Measurements from ENCODE around the gene CBARP. TPM values are rescaled to one million over a fixed set of nuclear protein-coding genes. Genes with fewer than 3 reads are reported as not detected.
A peak's percentile ranks its signal among the peaks of the same experiment; 100 is the strongest.

The CBARP gene
- total and polyA plus RNA-seq, 2 of the 13 experiments (the other 11 are each of a cell fraction or from before 2014, with no cell fraction given), result 1.2 to 1.4 TPM

GRCh38 chr19:1244693-1245451 lies 7.1 kb upstream of the CBARP start (continued):
- TF ChIP-seq, protein P1, sequence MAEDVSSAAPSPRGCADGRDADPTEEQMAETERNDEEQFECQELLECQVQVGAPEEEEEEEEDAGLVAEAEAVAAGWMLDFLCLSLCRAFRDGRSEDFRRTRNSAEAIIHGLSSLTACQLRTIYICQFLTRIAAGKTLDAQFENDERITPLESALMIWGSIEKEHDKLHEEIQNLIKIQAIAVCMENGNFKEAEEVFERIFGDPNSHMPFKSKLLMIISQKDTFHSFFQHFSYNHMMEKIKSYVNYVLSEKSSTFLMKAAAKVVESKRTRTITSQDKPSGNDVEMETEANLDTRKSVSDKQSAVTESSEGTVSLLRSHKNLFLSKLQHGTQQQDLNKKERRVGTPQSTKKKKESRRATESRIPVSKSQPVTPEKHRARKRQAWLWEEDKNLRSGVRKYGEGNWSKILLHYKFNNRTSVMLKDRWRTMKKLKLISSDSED (CRISPR knock-in tag; IDR thresholded peaks at IDR 0.05), result no peak
- TF ChIP-seq POGZ (CRISPR knock-in tag; IDR thresholded peaks at IDR 0.05) (no peak; the same call in 1 of the 2 replicates), ZNF12 (CRISPR knock-in tag; IDR thresholded peaks at IDR 0.05) (no peak), HOXA7 (CRISPR knock-in tag; IDR thresholded peaks at IDR 0.05) (no peak), SRY (CRISPR knock-in tag; IDR thresholded peaks at IDR 0.05) (peak; percentile 24; the same call in 1 of the 2 replicates), ZNF382 (CRISPR knock-in tag; IDR thresholded peaks at IDR 0.05; ENCODE audit: borderline replicate concordance) (no peak), HMGA1 (CRISPR knock-in tag; conservative IDR thresholded peaks at IDR 0.05) (no peak), ZNF773 (CRISPR knock-in tag; IDR thresholded peaks at IDR 0.05; ENCODE audit: borderline replicate concordance) (no peak), THAP8 (CRISPR knock-in tag; IDR thresholded peaks at IDR 0.05; ENCODE audit: borderline replicate concordance) (peak; percentile 72; the same call in 1 of the 2 replicates), BRCA1 (CRISPR knock-in tag; IDR thresholded peaks at IDR 0.05) (no peak), ZNF614 (CRISPR knock-in tag; IDR thresholded peaks at IDR 0.05; ENCODE audit: borderline replicate concordance) (peak; percentile 72; the same call in 1 of the 2 replicates), JDP2 (CRISPR knock-in tag; IDR thresholded peaks at IDR 0.05; ENCODE audit: borderline replicate concordance) (no peak; the same call in 1 of the 2 replicates), ZNF207 (IDR thresholded peaks at IDR 0.05; ENCODE audit: borderline replicate concordance) (no peak)
- TF ChIP-seq, protein P2, sequence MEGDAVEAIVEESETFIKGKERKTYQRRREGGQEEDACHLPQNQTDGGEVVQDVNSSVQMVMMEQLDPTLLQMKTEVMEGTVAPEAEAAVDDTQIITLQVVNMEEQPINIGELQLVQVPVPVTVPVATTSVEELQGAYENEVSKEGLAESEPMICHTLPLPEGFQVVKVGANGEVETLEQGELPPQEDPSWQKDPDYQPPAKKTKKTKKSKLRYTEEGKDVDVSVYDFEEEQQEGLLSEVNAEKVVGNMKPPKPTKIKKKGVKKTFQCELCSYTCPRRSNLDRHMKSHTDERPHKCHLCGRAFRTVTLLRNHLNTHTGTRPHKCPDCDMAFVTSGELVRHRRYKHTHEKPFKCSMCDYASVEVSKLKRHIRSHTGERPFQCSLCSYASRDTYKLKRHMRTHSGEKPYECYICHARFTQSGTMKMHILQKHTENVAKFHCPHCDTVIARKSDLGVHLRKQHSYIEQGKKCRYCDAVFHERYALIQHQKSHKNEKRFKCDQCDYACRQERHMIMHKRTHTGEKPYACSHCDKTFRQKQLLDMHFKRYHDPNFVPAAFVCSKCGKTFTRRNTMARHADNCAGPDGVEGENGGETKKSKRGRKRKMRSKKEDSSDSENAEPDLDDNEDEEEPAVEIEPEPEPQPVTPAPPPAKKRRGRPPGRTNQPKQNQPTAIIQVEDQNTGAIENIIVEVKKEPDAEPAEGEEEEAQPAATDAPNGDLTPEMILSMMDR (CRISPR knock-in tag; IDR thresholded peaks at IDR 0.05), result no peak
- TF ChIP-seq, protein P3, sequence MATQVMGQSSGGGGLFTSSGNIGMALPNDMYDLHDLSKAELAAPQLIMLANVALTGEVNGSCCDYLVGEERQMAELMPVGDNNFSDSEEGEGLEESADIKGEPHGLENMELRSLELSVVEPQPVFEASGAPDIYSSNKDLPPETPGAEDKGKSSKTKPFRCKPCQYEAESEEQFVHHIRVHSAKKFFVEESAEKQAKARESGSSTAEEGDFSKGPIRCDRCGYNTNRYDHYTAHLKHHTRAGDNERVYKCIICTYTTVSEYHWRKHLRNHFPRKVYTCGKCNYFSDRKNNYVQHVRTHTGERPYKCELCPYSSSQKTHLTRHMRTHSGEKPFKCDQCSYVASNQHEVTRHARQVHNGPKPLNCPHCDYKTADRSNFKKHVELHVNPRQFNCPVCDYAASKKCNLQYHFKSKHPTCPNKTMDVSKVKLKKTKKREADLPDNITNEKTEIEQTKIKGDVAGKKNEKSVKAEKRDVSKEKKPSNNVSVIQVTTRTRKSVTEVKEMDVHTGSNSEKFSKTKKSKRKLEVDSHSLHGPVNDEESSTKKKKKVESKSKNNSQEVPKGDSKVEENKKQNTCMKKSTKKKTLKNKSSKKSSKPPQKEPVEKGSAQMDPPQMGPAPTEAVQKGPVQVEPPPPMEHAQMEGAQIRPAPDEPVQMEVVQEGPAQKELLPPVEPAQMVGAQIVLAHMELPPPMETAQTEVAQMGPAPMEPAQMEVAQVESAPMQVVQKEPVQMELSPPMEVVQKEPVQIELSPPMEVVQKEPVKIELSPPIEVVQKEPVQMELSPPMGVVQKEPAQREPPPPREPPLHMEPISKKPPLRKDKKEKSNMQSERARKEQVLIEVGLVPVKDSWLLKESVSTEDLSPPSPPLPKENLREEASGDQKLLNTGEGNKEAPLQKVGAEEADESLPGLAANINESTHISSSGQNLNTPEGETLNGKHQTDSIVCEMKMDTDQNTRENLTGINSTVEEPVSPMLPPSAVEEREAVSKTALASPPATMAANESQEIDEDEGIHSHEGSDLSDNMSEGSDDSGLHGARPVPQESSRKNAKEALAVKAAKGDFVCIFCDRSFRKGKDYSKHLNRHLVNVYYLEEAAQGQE (IDR thresholded peaks at IDR 0.05; ENCODE audit: borderline replicate concordance in 1 of 2, low read depth in 1 of 2, low read length in 2 of 2), result 0 out of 4 replicates have a peak, but pooled peaks of 1 of the 2 experiments have one; percentile 40
- TF ChIP-seq, protein P4, sequence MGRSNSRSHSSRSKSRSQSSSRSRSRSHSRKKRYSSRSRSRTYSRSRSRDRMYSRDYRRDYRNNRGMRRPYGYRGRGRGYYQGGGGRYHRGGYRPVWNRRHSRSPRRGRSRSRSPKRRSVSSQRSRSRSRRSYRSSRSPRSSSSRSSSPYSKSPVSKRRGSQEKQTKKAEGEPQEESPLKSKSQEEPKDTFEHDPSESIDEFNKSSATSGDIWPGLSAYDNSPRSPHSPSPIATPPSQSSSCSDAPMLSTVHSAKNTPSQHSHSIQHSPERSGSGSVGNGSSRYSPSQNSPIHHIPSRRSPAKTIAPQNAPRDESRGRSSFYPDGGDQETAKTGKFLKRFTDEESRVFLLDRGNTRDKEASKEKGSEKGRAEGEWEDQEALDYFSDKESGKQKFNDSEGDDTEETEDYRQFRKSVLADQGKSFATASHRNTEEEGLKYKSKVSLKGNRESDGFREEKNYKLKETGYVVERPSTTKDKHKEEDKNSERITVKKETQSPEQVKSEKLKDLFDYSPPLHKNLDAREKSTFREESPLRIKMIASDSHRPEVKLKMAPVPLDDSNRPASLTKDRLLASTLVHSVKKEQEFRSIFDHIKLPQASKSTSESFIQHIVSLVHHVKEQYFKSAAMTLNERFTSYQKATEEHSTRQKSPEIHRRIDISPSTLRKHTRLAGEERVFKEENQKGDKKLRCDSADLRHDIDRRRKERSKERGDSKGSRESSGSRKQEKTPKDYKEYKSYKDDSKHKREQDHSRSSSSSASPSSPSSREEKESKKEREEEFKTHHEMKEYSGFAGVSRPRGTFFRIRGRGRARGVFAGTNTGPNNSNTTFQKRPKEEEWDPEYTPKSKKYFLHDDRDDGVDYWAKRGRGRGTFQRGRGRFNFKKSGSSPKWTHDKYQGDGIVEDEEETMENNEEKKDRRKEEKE (IDR thresholded peaks at IDR 0.05), result no peak
- TF ChIP-seq, protein P5, sequence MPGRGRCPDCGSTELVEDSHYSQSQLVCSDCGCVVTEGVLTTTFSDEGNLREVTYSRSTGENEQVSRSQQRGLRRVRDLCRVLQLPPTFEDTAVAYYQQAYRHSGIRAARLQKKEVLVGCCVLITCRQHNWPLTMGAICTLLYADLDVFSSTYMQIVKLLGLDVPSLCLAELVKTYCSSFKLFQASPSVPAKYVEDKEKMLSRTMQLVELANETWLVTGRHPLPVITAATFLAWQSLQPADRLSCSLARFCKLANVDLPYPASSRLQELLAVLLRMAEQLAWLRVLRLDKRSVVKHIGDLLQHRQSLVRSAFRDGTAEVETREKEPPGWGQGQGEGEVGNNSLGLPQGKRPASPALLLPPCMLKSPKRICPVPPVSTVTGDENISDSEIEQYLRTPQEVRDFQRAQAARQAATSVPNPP (CRISPR knock-in tag; IDR thresholded peaks at IDR 0.05), result no peak
